ENCODE data around the gene PAQR5.
A peak's percentile ranks its signal among the peaks of the same experiment; 100 is the strongest.

PAQR5 gene

GRCh38 chr15:69392352-69392751 lies 93.6 kb downstream of the PAQR5 start:
- DNase-seq (ENCODE audit: low read depth), result no peak

- DNase-seq (ENCODE audit: low read depth), result no peak
Observed at GRCh38 chr15:69393831-69394491, 95.2 kb downstream of the PAQR5 start.

GRCh38 chr15:69394556-69395282 lies 96.0 kb downstream of the PAQR5 start:
- DNase-seq (ENCODE audit: low read depth), result peak; percentile 67

- no peak for DNase-seq (ENCODE audit: low read depth)
Observed at GRCh38 chr15:69395460-69395859, 96.7 kb downstream of the PAQR5 start.

- no peak for DNase-seq (ENCODE audit: low read depth)
Observed at GRCh38 chr15:69395991-69396390, 97.3 kb downstream of the PAQR5 start.

GRCh38 chr15:69398491-69398891 lies 99.8 kb downstream of the PAQR5 start:
- DNase-seq (ENCODE audit: low read depth), result no peak

- DNase-seq (ENCODE audit: low read depth), result no peak
Observed at GRCh38 chr15:69400850-69401249, 102.1 kb downstream of the PAQR5 start.

GRCh38 chr15:69402816-69403215 lies 104.1 kb downstream of the PAQR5 start:
- no peak for DNase-seq (ENCODE audit: low read depth)

- no peak for DNase-seq (ENCODE audit: low read depth)
Observed at GRCh38 chr15:69403594-69403993, 104.9 kb downstream of the PAQR5 start.

GRCh38 chr15:69405110-69405509 lies 106.4 kb downstream of the PAQR5 start:
- no peak for DNase-seq (ENCODE audit: low read depth)

GRCh38 chr15:69407719-69408400 lies 109.1 kb downstream of the PAQR5 start:
- no peak for DNase-seq (ENCODE audit: low read depth)

GRCh38 chr15:69408841-69409240 lies 110.1 kb downstream of the PAQR5 start:
- no peak for DNase-seq (ENCODE audit: low read depth)

GRCh38 chr15:69410248-69410874 lies 111.6 kb downstream of the PAQR5 start:
- peak; percentile 21 for DNase-seq (ENCODE audit: low read depth)

GRCh38 chr15:69412274-69412673 lies 113.6 kb downstream of the PAQR5 start:
- DNase-seq (ENCODE audit: low read depth), result no peak

- no peak for DNase-seq (ENCODE audit: low read depth)
Observed at GRCh38 chr15:69412701-69413100, 114.0 kb downstream of the PAQR5 start.

GRCh38 chr15:69413822-69414700 lies 115.3 kb downstream of the PAQR5 start, which contains the start of gene KIF23:
TSS of gene KIF23 (plus strand) at chr15:69414349. CDS start at chr15:69414466, 117 bp downstream.
- DNase-seq (ENCODE audit: low read depth), result peak; percentile 89

- no peak for DNase-seq (ENCODE audit: low read depth)
Observed at GRCh38 chr15:69414701-69415167, 116.0 kb downstream of the PAQR5 start.

- no peak for DNase-seq (ENCODE audit: low read depth)
Observed at GRCh38 chr15:69415381-69415780, 116.7 kb downstream of the PAQR5 start.

GRCh38 chr15:69417581-69417980 lies 118.9 kb downstream of the PAQR5 start:
- no peak for DNase-seq (ENCODE audit: low read depth)

GRCh38 chr15:69421498-69421897 lies 122.8 kb downstream of the PAQR5 start:
- no peak for DNase-seq (ENCODE audit: low read depth)

- DNase-seq (ENCODE audit: low read depth), result no peak
Observed at GRCh38 chr15:69422336-69422895, 123.7 kb downstream of the PAQR5 start.

All from stimulated activated CD4-positive, alpha-beta T cell treated with anti-CD3 and anti-CD28 coated beads, Interleukin-2, amount 100 ng/mL, for 4 hours (primary cell).